Epidermal melanocyte (primary cell): ENCODE results near the gene HELB.

Experiments used
- DNase-seq: peaks from one replicate; pipeline ENCODE4 v3.0.0; 2011; ENCODE audit warnings: low spot score; ENCODE audit not compliant: insufficient read length

Gene HELB

DNA sequence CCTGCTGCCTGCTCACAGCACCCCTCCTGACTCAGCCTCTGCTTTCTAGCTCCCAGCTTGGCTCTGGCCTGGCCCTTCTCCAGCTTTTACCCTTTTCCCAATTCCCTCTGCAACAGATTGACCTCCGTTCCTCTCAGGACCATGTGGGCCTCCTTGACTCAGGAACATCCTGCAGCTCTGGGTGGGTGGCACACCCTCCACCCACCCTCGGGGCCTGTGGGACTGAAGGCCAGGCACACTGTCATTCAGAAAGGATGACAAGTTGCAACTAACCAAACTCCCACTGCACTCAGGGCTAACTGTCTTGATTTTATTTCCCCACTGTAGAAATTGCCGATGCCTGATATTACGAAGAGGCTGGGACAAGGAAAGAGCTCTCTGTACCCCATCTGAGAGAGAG is 59.4 kb downstream of the HELB start:
- DNase-seq = no peak

DNA sequence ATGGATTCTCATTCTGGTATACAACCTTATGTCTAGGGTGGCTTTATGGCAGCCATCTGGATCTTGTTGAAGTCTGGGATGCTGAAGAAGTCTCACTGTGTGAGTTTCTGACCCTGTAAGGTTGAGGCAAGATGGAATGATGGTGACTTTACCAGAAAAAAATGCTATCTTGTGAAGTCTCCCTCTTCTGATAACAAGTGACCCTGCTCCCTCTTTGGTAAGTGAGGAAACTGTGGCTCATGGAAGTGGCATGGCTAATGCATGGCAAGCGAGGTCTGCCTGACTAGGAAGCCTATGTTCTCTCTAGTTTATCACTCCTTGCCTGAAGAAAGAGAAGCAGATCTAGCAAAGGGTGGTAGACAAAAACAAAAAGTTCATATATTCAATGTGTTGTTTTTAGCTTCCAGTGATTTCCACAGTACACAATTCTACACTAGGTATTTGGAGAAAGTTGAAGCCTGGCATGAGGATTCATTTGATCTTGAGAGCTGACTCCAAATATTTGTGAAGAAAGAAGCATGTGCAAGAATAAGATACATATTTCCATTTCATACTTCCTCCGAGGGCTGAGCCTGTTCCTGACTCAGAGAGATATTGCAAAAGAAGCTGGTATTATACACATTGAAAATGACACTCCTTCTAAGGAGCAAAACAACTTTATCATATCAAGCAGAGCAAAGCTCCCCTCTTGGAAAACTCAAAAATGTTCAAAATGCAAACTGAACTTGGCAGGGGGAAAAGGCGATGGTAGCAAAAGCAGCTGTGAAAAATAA is 63.6 kb downstream of the HELB start:
- no peak for DNase-seq

GRCh38 chr12:66367015-66367667 is 64.8 kb downstream of the HELB start:
- no peak for DNase-seq

GRCh38 chr12:66371982-66372381 is 69.7 kb downstream of the HELB start:
- DNase-seq = no peak

DNA sequence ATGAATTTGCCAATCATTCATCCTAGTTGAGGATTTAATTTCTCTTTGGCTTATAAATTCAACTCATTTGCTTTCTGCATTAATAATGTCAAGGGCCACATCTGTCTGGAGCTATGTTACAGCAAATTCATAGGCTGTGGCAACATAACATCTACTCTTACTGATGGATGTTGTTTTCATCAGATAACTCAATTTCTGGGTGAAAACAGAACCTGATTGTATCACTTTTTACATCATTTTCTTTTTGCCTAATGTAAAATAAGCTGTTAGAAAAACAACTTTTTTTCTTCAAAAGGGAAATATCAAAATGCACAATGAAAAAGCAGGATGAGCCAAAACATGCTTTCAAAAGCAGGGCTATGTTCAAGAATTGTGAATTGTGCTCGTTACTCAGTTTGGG is 73.3 kb downstream of the HELB start:
- DNase-seq = no peak

DNA sequence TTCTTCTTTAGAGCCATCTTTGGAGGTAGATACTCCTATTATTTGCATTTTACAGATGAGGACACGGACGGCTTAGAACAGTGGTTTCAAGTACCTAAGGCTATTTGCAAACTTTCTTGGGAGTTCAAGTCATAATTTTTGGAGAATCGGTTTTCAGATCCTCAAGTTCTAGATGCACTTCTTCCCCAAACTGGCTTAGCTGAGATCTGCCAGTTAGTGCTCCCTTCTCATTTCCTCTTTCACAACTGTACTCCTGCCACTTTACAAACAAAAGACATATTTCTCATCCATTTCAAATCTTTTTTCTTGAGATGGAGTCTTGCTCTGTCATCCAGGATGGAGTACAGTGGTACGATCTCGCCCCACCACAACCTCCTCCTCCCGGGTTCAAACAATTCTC is 77.3 kb downstream of the HELB start:
- no peak for DNase-seq

- no peak for DNase-seq
These were observed 78.7 kb downstream of the HELB start for GRCh38 chr12:66380769-66381535.

GRCh38 chr12:66387117-66387516 is 84.8 kb downstream of the HELB start:
- no peak for DNase-seq
